Stimulated activated CD4-positive, alpha-beta T cell treated with anti-CD3 and anti-CD28 coated beads, Interleukin-12 subunit alpha, Interleukin-12 subunit beta, amount 100 ng/mL, for 48 hours (primary cell): ENCODE measurements around the gene MAB21L1.

Experiments
- DNase-seq, 3 donors: peaks; one replicate each; pipeline ENCODE4 v3.0.0-alpha.2; 2020; ENCODE audit warnings: low read depth in 2 of 3, low spot score in 1 of 3

Gene MAB21L1

GRCh38 chr13:35480346-35480745, 3.9 kb upstream of the MAB21L1 start:
- DNase-seq = no peak

DNA sequence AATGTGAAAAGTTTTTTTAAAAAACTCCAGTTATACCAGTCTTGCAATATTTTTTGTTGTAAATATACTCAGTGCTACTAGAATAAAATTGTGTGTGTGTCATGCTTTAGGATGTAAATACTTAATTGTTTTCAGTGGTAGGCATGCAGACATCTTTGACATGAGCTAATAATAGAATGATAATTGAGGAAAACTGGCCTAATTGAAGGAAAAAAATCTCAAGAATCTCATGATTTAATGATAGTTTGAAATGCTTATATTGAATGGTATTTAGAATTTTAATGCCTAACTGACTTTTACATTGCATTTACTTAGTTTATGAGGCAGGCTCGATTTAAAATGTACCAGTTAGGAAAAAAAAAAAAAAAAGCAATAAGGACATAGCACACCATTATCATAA, 3.2 kb upstream of the MAB21L1 start:
- DNase-seq = no peak

GRCh38 chr13:35479038-35479492, 2.6 kb upstream of the MAB21L1 start:
- no peak for DNase-seq

DNA sequence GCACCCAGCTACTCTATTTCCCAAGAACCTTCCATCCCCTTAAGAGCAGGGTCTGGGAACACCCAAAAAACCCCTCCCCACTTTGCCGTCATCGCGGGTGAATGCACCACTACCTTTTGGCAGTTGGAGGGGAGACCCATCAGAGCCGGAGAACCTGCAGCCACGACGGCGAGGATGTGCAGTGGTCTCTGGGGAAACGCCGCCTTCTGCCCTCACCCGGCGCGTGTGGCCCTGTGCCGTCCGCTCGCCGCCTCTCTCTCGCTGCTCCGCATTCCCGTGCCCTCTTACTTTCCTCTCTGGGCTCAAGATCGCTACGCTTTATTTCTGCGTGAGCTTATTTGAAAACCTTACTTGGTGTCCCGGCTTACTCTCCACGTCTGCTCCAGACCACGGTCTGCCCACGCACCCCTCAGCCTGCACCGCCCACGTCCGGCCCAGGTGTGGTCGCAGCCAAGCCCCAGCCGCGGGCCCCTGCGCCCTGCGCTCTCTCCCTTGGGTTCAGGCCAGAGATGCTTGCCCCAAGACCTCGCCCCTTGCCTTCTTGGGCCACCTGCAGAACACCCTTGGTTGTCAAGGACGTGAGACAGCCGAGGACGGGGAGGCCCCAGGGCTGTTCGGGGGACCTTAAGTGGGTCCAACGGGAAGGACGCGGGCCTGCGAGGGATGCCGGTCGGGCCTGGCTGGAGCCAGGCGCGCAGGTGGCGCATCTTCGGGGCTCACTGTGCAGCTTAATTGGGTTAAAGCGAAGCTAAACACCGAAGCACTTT, 2.0 kb upstream of the MAB21L1 start:
- DNase-seq = no peak

GRCh38 chr13:35477386-35477946, 977 bp upstream of the MAB21L1 start:
- DNase-seq = no peak

GRCh38 chr13:35475212-35475959, 1.1 kb downstream of the MAB21L1 start:
- DNase-seq = no peak

DNA sequence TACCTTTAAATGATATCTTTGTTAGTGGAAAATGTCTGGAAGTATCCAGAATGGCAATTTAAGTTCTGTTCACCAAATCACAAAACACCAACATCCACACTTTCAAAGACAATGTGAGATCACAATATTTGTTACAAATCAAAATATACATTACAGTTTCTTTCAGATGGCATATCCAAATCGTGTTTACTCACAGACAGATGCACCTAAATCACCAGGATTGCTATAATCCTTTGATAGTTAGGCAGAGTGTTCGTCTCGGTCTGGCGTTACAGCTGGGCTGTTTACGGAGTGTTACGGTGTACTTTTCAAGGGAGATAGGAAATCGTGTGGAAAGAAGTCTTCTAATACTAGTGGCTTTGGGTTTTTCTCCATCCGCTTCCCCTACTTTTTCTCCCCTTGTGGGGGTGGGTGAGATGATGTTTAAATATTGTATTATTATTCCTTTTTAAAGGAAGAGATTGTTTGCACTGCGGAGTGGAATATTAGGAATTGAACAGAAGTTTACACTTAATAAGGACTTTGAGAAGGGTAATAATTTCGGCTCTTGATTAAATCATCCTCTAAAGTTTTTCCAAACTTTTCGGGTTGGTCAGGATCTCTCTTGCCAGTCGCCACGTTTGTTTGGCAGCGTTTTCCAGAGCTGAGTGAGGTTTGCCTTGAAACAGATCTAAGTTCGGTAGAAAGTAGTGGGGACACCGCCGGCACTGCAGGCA, 1.8 kb downstream of the MAB21L1 start:
- no peak for DNase-seq

- no peak for DNase-seq
Observed at GRCh38 chr13:35473802-35474201, 2.7 kb downstream of the MAB21L1 start.

DNA sequence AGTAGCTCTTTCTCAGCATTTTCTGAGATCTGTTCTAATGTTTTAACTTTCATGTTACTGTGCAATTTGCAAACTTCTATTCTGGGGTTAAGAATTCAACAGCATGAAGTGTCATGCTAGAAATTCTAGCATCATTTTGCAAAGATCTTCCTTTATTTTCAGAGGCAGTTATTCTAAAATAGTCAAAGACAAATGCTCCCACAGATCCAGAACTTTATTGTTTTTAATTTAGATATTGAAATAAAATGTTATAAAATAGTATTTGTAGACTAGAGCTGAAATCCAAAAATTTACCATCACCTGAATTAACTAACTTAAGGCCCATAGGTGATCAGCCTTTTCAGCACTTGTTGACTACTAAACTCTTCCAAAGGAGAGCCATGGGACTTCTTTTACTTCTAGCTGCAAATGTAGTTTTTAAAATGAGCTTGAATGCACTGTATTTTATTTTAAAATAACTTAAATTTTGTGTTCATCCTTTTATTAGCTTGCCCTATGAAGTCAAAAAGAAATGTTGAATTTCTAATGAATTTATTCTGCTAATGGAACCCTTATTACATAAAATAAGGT, 3.2 kb downstream of the MAB21L1 start:
- no peak for DNase-seq

GRCh38 chr13:35472323-35472881, 4.1 kb downstream of the MAB21L1 start:
- no peak for DNase-seq

- no peak for DNase-seq
Observed at GRCh38 chr13:35471706-35472322, 4.7 kb downstream of the MAB21L1 start.

GRCh38 chr13:35470671-35471661, 5.5 kb downstream of the MAB21L1 start:
- DNase-seq = no peak

GRCh38 chr13:35469806-35470525, 6.5 kb downstream of the MAB21L1 start:
- DNase-seq = no peak

DNA sequence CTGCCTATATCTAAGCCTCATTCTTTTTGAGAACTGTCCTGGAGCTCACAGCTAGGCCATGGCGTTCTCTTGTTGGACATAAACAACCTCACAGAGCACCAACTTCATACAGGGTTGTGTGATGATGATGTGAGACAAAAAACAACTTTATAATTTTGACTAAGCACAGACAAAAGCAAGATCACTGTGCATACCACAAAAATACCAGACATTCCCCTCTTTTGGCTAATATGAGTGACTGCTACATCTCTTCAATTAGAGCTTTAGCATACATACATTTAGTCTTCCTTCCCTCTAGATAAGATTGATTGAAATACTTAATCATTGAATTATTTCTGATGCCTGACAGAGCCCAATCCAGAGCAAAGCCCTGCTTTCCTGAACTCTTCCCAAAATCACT, 8.3 kb downstream of the MAB21L1 start:
- no peak for DNase-seq

DNA sequence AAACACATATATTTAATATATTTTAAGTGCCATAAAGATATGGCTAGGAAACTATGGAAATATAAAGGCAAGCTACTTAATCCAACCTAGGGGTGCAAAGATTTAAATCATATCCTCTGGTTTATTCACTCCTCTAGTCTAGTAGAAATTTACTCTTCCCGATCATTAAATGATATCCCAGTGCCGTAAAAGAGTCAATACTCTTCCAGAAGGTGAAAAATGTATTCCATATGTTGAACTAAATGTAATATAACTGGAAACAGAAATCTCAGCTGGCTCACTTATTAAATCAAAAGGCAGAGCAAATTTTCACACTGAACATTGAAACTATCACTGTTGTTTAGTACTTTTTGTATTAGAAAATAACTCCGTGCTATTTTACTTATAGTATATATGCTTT, 11.1 kb downstream of the MAB21L1 start:
- no peak for DNase-seq

DNA sequence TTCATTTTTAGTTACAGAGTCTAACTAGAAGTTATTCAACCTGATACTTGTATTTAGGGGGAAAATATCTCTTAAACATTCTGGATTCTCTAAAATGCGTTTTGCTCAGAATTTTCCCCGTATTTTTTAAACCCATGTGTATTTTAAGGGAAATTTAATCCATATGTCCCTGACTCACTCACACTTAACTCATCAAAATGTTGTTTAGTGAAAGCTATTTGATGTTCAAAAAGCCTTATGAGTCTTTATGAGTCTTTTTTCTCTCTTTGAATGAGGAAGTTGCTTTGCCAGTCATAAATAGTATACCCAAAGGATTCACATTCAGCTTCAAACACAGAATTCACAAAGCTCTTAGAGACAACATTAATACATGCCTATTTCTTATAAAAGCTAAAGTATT, 16.4 kb downstream of the MAB21L1 start:
- no peak for DNase-seq

DNA sequence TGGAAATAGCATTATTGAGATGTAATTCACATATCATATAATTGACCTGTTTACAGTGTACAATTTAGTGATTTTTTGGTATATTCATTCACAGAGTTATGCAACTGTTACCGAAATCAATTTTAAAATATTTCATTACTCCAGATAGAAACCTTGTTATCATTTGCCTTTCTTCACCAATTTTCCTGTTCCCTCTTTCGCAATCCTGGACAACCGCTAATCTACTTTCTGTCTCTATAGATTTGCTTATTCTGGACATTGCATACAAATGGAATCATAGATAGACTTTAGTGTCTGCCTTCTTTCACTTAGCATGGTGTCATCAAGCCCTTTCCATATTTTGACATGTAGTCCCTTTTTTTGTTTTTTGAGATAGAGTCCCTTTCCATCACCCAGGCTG, 19.2 kb downstream of the MAB21L1 start:
- no peak for DNase-seq

DNA sequence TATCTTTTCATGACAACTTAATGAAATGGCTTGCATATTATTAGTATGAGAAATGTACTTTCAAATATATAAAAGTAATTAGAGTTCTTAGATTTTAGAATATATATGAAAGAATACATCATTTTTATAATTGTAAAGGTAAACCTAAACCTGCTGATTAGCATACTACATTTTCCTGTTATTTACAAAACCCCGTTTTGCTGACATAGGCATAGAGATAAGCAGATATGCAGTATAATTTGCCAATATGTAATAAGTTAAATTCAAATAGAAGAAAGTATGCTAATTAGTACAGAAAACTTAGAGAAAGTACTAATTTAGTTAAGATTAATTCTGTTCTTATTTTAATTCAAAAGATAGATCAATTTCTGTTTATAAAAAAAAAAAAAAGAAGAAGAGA, 21.5 kb downstream of the MAB21L1 start:
- no peak for DNase-seq

GRCh38 chr13:35449821-35450220, 26.7 kb downstream of the MAB21L1 start:
- DNase-seq = no peak
